ENCODE measurements around the gene PCBP3.
"Not testable (repeated sequence)": the region's sequence is repeated elsewhere in the genome, so short reads cannot be mapped to it uniquely, and the experiment has no call there.

PCBP3 gene

DNA sequence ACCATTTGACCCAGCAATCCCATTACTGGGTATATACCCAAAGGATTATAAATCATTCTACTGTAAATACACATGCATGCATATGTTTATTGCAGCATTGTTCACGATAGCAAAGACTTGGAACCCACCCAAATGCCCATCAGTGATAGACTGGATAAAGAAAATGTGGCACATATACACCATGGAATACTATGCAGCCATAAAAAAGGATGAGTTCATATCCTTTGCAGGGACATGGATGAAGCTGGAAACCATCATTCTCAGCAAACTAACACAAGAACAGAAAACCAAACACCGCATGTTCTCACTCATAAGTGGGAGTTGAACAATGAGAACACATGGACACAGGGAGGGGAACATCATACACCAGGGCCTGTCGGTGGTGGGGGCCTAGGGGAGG is 12.6 kb downstream of the PCBP3 start:
- not testable (repeated sequence) for H3K14ac ChIP-seq (ENCODE audit: low read length in 2 of 2); H3K4ac ChIP-seq (ENCODE audit: low read depth in 1 of 2, low read length in 2 of 2); H2AK5ac ChIP-seq (ENCODE audit: low read length, severe bottlenecking); H2BK120ac ChIP-seq (ENCODE audit: low read depth, low read length); H3K4me3 ChIP-seq (ENCODE audit: insufficient read depth in 1 of 2, low read depth in 1 of 2, low read length in 2 of 2); H2BK12ac ChIP-seq (ENCODE audit: low read length in 2 of 2); H3K27ac ChIP-seq (ENCODE audit: low read length, poor library complexity, severe bottlenecking); H2BK5ac ChIP-seq (ENCODE audit: low read depth, low read length, poor library complexity, severe bottlenecking); H3K4me1 ChIP-seq (ENCODE audit: control insufficient read depth, insufficient read depth, low read depth, low read length); H3K36me3 ChIP-seq (ENCODE audit: control insufficient read depth in 1 of 2, insufficient read depth in 2 of 2, low read depth in 1 of 2, low read length in 2 of 2); H3K9ac ChIP-seq (ENCODE audit: low read length); H4K91ac ChIP-seq (ENCODE audit: low read length); H4K8ac ChIP-seq (ENCODE audit: low read length); H2BK15ac ChIP-seq (ENCODE audit: low read depth, poor library complexity, severe bottlenecking); DNase-seq; H3K9me3 ChIP-seq (ENCODE audit: control insufficient read depth, low read length); H3K79me1 ChIP-seq (replicated peaks; ENCODE audit: low read length, poor library complexity, severe bottlenecking); H3K27me3 ChIP-seq (ENCODE audit: control insufficient read depth in 1 of 2, insufficient read depth in 1 of 2, low read length in 2 of 2); H2AFZ ChIP-seq (ENCODE audit: low read depth, low read length); H3K23ac ChIP-seq (ENCODE audit: low read length in 2 of 2); H3K4me2 ChIP-seq (ENCODE audit: low read length, poor library complexity, severe bottlenecking); H3K18ac ChIP-seq (ENCODE audit: low read depth in 1 of 2, low read length in 2 of 2)
- WGBS, result 100% methylated on average over 1 of the region's 3 CpGs

DNA sequence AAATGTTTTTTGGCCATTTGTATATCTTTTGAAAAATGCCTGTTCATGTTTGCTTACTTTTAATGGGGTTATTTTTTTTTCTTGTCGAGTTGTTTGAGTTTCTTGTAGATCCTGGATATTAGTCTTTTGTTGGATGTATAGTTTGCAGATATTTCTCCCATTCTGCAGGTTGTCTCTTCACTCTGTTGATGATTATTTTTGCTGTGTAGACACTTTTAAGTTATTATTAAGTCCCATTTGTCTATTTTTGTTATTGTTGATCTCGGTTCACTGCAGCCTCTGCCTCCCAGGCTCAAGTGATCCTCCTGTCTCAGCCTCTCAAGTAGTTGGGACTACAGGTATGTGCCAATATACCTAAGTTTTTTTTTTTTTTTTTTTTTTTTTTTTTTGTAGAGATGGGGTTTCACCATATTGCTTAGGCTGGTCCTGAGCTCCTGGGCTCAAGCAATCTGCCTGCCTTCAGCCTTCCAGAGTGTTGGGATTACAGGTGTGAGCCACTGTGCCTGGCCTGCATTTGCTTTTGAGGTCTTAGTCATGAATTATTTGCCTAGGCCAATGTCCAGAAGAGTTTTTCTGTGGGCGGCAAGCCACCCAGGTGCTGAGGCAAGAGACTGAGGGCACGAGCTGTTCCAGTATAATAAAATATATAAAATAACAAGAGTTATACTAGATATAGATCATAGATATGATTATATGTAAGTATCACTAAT is 18.5 kb downstream of the PCBP3 start:
- 89% methylated on average over 2 of the region's 4 CpGs for whole genome bisulfite sequencing

DNA sequence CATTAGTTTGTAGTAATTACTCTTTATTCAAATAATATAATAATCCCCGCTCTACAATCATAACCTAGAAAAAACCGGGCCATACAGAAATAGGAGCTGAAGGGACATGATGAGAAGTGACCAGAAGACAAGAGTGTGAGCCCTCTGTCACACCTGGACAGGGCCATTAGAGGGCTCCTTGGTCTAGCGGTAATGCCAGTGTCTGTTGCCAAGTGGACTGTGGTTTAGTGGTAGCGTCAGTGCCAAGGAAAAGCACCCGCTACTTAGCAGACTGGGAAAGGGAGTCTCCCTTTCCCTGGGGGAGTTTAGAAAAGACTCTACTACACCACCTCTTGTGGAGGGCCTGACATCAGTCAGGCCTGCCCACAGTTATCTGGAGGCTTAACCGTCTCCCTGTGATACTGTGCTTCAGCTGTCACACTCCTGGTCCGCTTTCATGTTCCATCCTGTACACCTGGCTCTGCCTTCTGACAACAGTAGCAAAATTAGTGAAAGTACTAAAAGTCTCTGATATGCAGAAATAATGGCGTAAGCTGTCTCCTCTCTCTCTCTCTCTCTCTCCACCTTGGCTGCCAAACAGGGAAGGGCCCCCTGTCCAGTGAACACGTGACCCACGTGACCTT is 19.2 kb downstream of the PCBP3 start:
- H2AK5ac ChIP-seq (ENCODE audit: low read length, severe bottlenecking); H3K4me1 ChIP-seq (ENCODE audit: control insufficient read depth, insufficient read depth, low read depth, low read length); H3K14ac ChIP-seq (ENCODE audit: low read length in 2 of 2); DNase-seq; H3K4me2 ChIP-seq (ENCODE audit: low read length, poor library complexity, severe bottlenecking); H4K8ac ChIP-seq (ENCODE audit: low read length); H3K18ac ChIP-seq (ENCODE audit: low read depth in 1 of 2, low read length in 2 of 2); H2BK12ac ChIP-seq (ENCODE audit: low read length in 2 of 2); H3K9ac ChIP-seq (ENCODE audit: low read length); H2BK15ac ChIP-seq (ENCODE audit: low read depth, poor library complexity, severe bottlenecking); H3K4me3 ChIP-seq (ENCODE audit: insufficient read depth in 1 of 2, low read depth in 1 of 2, low read length in 2 of 2); H4K91ac ChIP-seq (ENCODE audit: low read length); H3K36me3 ChIP-seq (ENCODE audit: control insufficient read depth in 1 of 2, insufficient read depth in 2 of 2, low read depth in 1 of 2, low read length in 2 of 2); H3K4ac ChIP-seq (ENCODE audit: low read depth in 1 of 2, low read length in 2 of 2); H3K79me1 ChIP-seq (replicated peaks; ENCODE audit: low read length, poor library complexity, severe bottlenecking); H3K27ac ChIP-seq (ENCODE audit: low read length, poor library complexity, severe bottlenecking); H2BK120ac ChIP-seq (ENCODE audit: low read depth, low read length); H2AFZ ChIP-seq (ENCODE audit: low read depth, low read length); H3K27me3 ChIP-seq (ENCODE audit: control insufficient read depth in 1 of 2, insufficient read depth in 1 of 2, low read length in 2 of 2); H3K23ac ChIP-seq (ENCODE audit: low read length in 2 of 2); H2BK5ac ChIP-seq (ENCODE audit: low read depth, low read length, poor library complexity, severe bottlenecking): not testable (repeated sequence)
- 94% methylated on average over 9 of the region's 10 CpGs for WGBS
- peaks cover 19% of the 10 kb centered on the region for H3K9me3 ChIP-seq (ENCODE audit: control insufficient read depth, low read length)

More for the DNA sequence above, 18.5 kb downstream of the PCBP3 start:
- H4K91ac ChIP-seq (ENCODE audit: low read length); H3K36me3 ChIP-seq (ENCODE audit: control insufficient read depth in 1 of 2, insufficient read depth in 2 of 2, low read depth in 1 of 2, low read length in 2 of 2); H3K14ac ChIP-seq (ENCODE audit: low read length in 2 of 2); H3K9ac ChIP-seq (ENCODE audit: low read length); H3K79me1 ChIP-seq (replicated peaks; ENCODE audit: low read length, poor library complexity, severe bottlenecking); DNase-seq; H3K4ac ChIP-seq (ENCODE audit: low read depth in 1 of 2, low read length in 2 of 2); H3K18ac ChIP-seq (ENCODE audit: low read depth in 1 of 2, low read length in 2 of 2); H2BK5ac ChIP-seq (ENCODE audit: low read depth, low read length, poor library complexity, severe bottlenecking); H3K27me3 ChIP-seq (ENCODE audit: control insufficient read depth in 1 of 2, insufficient read depth in 1 of 2, low read length in 2 of 2); H2AK5ac ChIP-seq (ENCODE audit: low read length, severe bottlenecking); H2BK15ac ChIP-seq (ENCODE audit: low read depth, poor library complexity, severe bottlenecking); H3K27ac ChIP-seq (ENCODE audit: low read length, poor library complexity, severe bottlenecking); H4K8ac ChIP-seq (ENCODE audit: low read length); H3K4me2 ChIP-seq (ENCODE audit: low read length, poor library complexity, severe bottlenecking); H2BK12ac ChIP-seq (ENCODE audit: low read length in 2 of 2); H3K4me1 ChIP-seq (ENCODE audit: control insufficient read depth, insufficient read depth, low read depth, low read length); H2AFZ ChIP-seq (ENCODE audit: low read depth, low read length); H2BK120ac ChIP-seq (ENCODE audit: low read depth, low read length); H3K23ac ChIP-seq (ENCODE audit: low read length in 2 of 2); H3K4me3 ChIP-seq (ENCODE audit: insufficient read depth in 1 of 2, low read depth in 1 of 2, low read length in 2 of 2): not testable (repeated sequence)
- peaks cover 12% of the 10 kb centered on the region for H3K9me3 ChIP-seq (ENCODE audit: control insufficient read depth, low read length)

DNA sequence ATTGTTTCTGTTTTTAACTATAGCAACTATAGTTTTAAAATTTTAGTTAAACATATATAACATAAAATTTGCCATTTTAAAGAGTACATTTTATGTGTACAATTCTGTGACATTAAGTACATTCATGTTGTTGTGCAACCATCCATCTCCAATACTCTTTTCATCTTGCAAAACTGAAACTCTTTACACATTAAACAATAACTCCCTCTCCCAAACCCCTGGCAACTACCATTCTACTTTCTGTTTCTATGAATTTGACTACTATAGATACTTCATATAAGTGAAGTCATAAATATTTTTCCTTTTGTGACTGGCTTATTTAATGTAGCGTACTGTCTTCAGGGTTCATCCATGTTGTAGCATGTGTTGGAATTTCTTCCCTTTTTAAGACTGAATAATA is 25.9 kb downstream of the PCBP3 start:
- H2AFZ ChIP-seq (ENCODE audit: low read depth, low read length), result no peak overlapping the region
- H3K79me1 ChIP-seq (replicated peaks; ENCODE audit: low read length, poor library complexity, severe bottlenecking), result peaks cover 11% of the 10 kb centered on the region
- peaks cover 21% of the 10 kb centered on the region for H3K9me3 ChIP-seq (ENCODE audit: control insufficient read depth, low read length)
- no peaks in the 10 kb centered on the region for H3K4me1 ChIP-seq (ENCODE audit: control insufficient read depth, insufficient read depth, low read depth, low read length)
- no peak overlapping the region for H2AK5ac ChIP-seq (ENCODE audit: low read length, severe bottlenecking)
- H2BK15ac ChIP-seq (ENCODE audit: low read depth, poor library complexity, severe bottlenecking), result no peak overlapping the region
- WGBS, result no CpG with 5 or more reads among the region's 1 CpG
- H2BK5ac ChIP-seq (ENCODE audit: low read depth, low read length, poor library complexity, severe bottlenecking), result no peak overlapping the region
- H2BK120ac ChIP-seq (ENCODE audit: low read depth, low read length), result no peak overlapping the region
- H3K18ac ChIP-seq (ENCODE audit: low read depth in 1 of 2, low read length in 2 of 2), result no peak overlapping the region
- no peak overlapping the region for H3K14ac ChIP-seq (ENCODE audit: low read length in 2 of 2)
- no peak overlapping the region for H3K9ac ChIP-seq (ENCODE audit: low read length)
- H2BK12ac ChIP-seq (ENCODE audit: low read length in 2 of 2), result no peak overlapping the region
- H3K36me3 ChIP-seq (ENCODE audit: control insufficient read depth in 1 of 2, insufficient read depth in 2 of 2, low read depth in 1 of 2, low read length in 2 of 2), result peaks cover 0 to 33% of the 10 kb centered on the region in 2 experiments
- no peak overlapping the region for H3K23ac ChIP-seq (ENCODE audit: low read length in 2 of 2)
- H3K4me2 ChIP-seq (ENCODE audit: low read length, poor library complexity, severe bottlenecking), result no peak overlapping the region
- no peak overlapping the region for H4K8ac ChIP-seq (ENCODE audit: low read length)
- no peaks in the 10 kb centered on the region for H3K27me3 ChIP-seq (ENCODE audit: control insufficient read depth in 1 of 2, insufficient read depth in 1 of 2, low read length in 2 of 2)
- H3K4me3 ChIP-seq (ENCODE audit: insufficient read depth in 1 of 2, low read depth in 1 of 2, low read length in 2 of 2), result no peak overlapping the region
- no peak overlapping the region for H3K4ac ChIP-seq (ENCODE audit: low read depth in 1 of 2, low read length in 2 of 2)
- no peak overlapping the region for H3K27ac ChIP-seq (ENCODE audit: low read length, poor library complexity, severe bottlenecking)
- DNase-seq, result no peak
- no peak overlapping the region for H4K91ac ChIP-seq (ENCODE audit: low read length)
